Calu3 (cell line): ENCODE measurements around the gene SESN1. TPM values are rescaled to one million over a fixed set of nuclear protein-coding genes. Genes with fewer than 3 reads are reported as not detected.

Source experiments
- BruUV-seq: library from RNA; stranded (reverse); fragments of 400-500 nt; replicated peaks from 2 replicates; lab custom pipeline; 2021; lab: Mats Ljungman, UMichigan
- CTCF ChIA-PET: fragments of 300-600 bp; sonication (Branson Sonifier 250); formaldehyde crosslinking; loops from one replicate; lab custom pipeline; 2022; ENCODE audit warnings: antibody characterized with exemption; lab: Charles Lee
- DNase-seq: peaks from one replicate; pipeline ENCODE4 v3.0.0; 2022
- H3K27ac Mint-ChIP-seq: one replicate; pipeline ENCODE4 v1.8.0; 2022; ENCODE audit warnings: mixed read lengths; ENCODE audit not compliant: unreplicated experiment
- H3K27me3 Mint-ChIP-seq: one replicate; pipeline ENCODE4 v1.8.0; 2022; ENCODE audit warnings: mixed read lengths; ENCODE audit not compliant: unreplicated experiment
- H3K36me3 Mint-ChIP-seq: one replicate; pipeline ENCODE4 v1.8.0; 2022; ENCODE audit warnings: mild to moderate bottlenecking, moderate library complexity, mixed read lengths; ENCODE audit not compliant: insufficient read depth, unreplicated experiment
- H3K4me1 Mint-ChIP-seq: one replicate; pipeline ENCODE4 v1.8.0; 2022; ENCODE audit warnings: mild to moderate bottlenecking, low read depth, mixed read lengths; ENCODE audit not compliant: unreplicated experiment
- H3K4me3 Mint-ChIP-seq: one replicate; pipeline ENCODE4 v1.8.0; 2022; ENCODE audit warnings: mild to moderate bottlenecking, low read depth, moderate library complexity, mixed read lengths; ENCODE audit not compliant: unreplicated experiment
- H3K9me3 Mint-ChIP-seq: one replicate; pipeline ENCODE4 v1.8.0; 2022; ENCODE audit warnings: low read depth, mixed read lengths; ENCODE audit not compliant: unreplicated experiment
- intact Hi-C: fragments of 100-400 bp; cut with micrococcal nuclease; formaldehyde crosslinking; loops from one replicate; pipeline ENCODE4 v1.10.0; 2022; ENCODE audit not compliant: unreplicated experiment
- total RNA-seq: library from RNA; stranded (reverse); gene quantifications from 2 replicates; pipeline ENCODE4 v1.2.3, GENCODE V29; 2022
- TF ChIP-seq, protein P1 (sequence below): fragments of 200-600 bp; IDR thresholded peaks from one replicate; pipeline ENCODE4 v1.8.0; 2022; ENCODE audit warnings: antibody characterized with exemption; ENCODE audit not compliant: unreplicated experiment

SESN1 gene
- total RNA-seq, 1 experiment from 2014 or later: 5.9 TPM

GRCh38 chr6:109014606-109015005, 80.0 kb downstream of the SESN1 start:
- Mint-ChIP-seq H3K4me1 (peaks cover 10% of the 10 kb centered on the region), H3K27me3 (no peaks in the 10 kb centered on the region), H3K36me3 (peaks cover 7% of the 10 kb centered on the region), H3K4me3 (no peak overlapping the region), H3K27ac (no peak overlapping the region), H3K9me3 (no peaks in the 10 kb centered on the region)
- TF ChIP-seq, protein P1, sequence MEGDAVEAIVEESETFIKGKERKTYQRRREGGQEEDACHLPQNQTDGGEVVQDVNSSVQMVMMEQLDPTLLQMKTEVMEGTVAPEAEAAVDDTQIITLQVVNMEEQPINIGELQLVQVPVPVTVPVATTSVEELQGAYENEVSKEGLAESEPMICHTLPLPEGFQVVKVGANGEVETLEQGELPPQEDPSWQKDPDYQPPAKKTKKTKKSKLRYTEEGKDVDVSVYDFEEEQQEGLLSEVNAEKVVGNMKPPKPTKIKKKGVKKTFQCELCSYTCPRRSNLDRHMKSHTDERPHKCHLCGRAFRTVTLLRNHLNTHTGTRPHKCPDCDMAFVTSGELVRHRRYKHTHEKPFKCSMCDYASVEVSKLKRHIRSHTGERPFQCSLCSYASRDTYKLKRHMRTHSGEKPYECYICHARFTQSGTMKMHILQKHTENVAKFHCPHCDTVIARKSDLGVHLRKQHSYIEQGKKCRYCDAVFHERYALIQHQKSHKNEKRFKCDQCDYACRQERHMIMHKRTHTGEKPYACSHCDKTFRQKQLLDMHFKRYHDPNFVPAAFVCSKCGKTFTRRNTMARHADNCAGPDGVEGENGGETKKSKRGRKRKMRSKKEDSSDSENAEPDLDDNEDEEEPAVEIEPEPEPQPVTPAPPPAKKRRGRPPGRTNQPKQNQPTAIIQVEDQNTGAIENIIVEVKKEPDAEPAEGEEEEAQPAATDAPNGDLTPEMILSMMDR: no peak
- DNase-seq: no peak
- intact Hi-C loops: no loop called here
- no TSS peak for BruUV-seq
- CTCF ChIA-PET: no interaction called here

DNA sequence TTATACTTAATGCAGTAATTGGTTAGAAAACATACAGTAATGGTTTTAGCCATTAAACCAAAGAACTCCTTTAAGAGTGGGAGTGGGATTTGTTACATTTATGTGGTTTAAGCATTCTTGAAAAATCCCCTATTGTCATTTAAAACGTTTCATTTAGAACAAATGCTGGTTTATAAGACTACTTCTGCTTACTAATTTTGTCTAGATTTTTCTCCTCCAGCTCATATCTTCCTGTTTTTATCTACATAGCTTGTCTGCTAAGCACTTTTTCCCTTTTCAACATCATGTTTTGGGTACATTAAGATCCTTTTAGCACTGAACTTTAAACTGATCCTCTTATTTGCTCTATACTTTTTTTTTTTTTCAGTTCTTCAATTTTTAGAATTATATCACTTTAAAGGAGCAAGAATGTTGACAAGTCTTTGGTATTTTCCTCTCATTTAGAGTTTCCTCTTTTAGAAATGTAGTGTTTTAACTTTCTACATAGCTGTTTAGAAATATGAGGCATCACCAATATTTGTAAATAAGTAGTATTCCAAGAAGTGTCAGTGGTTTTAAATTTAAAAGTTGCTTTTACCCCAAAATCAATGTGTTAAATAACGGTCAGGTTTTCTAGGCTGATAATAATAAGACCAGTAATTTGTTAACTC, 80.9 kb downstream of the SESN1 start:
- H3K4me1 Mint-ChIP-seq: peaks cover 10% of the 10 kb centered on the region
- no peak for DNase-seq
- intact Hi-C loops: no loop called here
- H3K27ac Mint-ChIP-seq: no peak overlapping the region
- no peaks in the 10 kb centered on the region for H3K9me3 Mint-ChIP-seq
- TF ChIP-seq, protein P1: no peak
- no TSS peak for BruUV-seq
- H3K4me3 Mint-ChIP-seq: no peak overlapping the region
- CTCF ChIA-PET: interaction anchor here (0.7 to 1.0 kb wide), 2 partner anchors 931 to 1036 kb away, joined by 3 to 5 read pairs; no protein-coding TSS in a partner anchor
- H3K36me3 Mint-ChIP-seq: peaks cover 15% of the 10 kb centered on the region
- H3K27me3 Mint-ChIP-seq: no peaks in the 10 kb centered on the region

DNA sequence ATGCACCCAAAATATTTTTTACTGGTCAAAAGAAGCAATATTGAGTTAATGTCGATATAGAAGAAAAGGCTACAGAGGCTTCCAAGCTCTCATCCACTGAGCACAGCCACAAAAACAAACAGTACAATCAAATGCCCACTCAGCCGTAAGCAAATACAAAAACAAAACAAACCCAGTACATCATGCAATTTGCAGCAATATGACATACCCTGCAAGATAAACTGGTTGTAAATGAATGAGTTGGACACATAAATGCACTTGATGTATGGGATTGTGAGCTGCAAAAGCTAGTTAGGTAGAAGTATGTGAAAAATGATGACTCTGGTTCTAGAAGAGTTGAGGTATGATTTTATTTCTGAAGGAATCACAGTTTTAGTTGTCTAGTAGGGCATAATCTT, 83.9 kb downstream of the SESN1 start:
- Mint-ChIP-seq H3K4me1 (peaks cover 10% of the 10 kb centered on the region), H3K27me3 (no peaks in the 10 kb centered on the region), H3K36me3 (peaks cover 18% of the 10 kb centered on the region), H3K27ac (no peak overlapping the region), H3K9me3 (no peaks in the 10 kb centered on the region), H3K4me3 (no peak overlapping the region)
- DNase-seq: no peak
- intact Hi-C loops: no loop called here
- TF ChIP-seq, protein P1: no peak
- CTCF ChIA-PET: no interaction called here
- BruUV-seq: no TSS peak

DNA sequence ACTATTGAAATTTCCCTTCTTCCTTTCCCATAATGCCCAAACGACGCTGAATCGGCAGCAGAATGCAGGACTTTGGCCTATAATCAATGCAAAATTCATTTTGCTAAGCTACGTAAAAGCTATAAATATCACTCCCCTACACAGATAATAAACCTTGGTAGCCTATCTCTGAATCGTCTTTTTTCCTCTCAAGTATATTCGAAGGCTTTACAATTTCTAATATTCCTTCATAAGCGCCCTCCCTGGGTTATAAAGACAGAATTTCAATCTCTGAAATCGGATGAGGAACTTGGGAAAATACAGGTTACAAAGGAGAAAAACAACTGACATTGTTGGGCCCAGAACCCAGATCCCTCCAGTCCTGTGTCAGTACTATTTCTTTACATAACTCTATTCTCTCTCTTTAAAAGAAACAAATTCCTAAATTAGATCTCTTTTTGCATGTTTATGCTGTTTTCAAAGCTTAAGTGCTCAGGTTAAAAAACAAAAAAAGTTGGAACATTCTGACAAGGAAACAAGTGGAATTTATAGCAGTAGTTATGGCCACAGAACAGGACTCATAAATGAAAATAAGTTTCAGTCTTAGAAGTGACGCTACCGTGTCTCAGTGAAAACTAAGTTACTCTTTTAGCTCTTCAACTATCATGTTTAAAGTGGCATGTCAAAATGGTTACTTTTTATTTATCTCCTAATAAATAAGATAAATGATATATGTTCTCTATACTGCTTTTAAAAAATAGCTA, 84.5 kb downstream of the SESN1 start:
- CTCF ChIA-PET: no interaction called here
- peaks cover 10% of the 10 kb centered on the region for H3K4me1 Mint-ChIP-seq
- peak overlapping the region; percentile 83 for H3K27ac Mint-ChIP-seq
- no peak for DNase-seq
- no peaks in the 10 kb centered on the region for H3K27me3 Mint-ChIP-seq
- H3K36me3 Mint-ChIP-seq: peaks cover 18% of the 10 kb centered on the region
- H3K9me3 Mint-ChIP-seq: no peaks in the 10 kb centered on the region
- TF ChIP-seq, protein P1: no peak
- no TSS peak for BruUV-seq
- intact Hi-C loops: no loop called here
- peak overlapping the region; percentile 76 for H3K4me3 Mint-ChIP-seq
